HG02678 (cell line): ENCODE data around the gene PKP1.

Source experiments
- ATAC-seq: cut with Tn5 transposase; IDR thresholded peaks from one replicate; pipeline ENCODE4 v1.9.1; 2021; ENCODE audit warnings: mild to moderate bottlenecking, moderate library complexity; ENCODE audit not compliant: unreplicated experiment

Gene PKP1

GRCh38 chr1:201307760-201308499, 24.6 kb downstream of the PKP1 start:
- ATAC-seq = no peak

- ATAC-seq = no peak
Measured at GRCh38 chr1:201309416-201309815, 26.1 kb downstream of the PKP1 start.

GRCh38 chr1:201310251-201310985, 27.1 kb downstream of the PKP1 start:
- no peak for ATAC-seq

- ATAC-seq = no peak
Measured at GRCh38 chr1:201310986-201311355, 27.7 kb downstream of the PKP1 start.

- no peak for ATAC-seq
Measured at GRCh38 chr1:201311356-201312011, 28.2 kb downstream of the PKP1 start.

- no peak for ATAC-seq
Measured at GRCh38 chr1:201312298-201312697, 29.0 kb downstream of the PKP1 start.

GRCh38 chr1:201313086-201313485, 29.8 kb downstream of the PKP1 start:
- no peak for ATAC-seq

- ATAC-seq = no peak
Measured at GRCh38 chr1:201316556-201316955, 33.2 kb downstream of the PKP1 start.

GRCh38 chr1:201317551-201317950, 34.2 kb downstream of the PKP1 start:
- no peak for ATAC-seq

GRCh38 chr1:201318504-201319340, 35.4 kb downstream of the PKP1 start:
- no peak for ATAC-seq

GRCh38 chr1:201319631-201320030, 36.3 kb downstream of the PKP1 start:
- ATAC-seq = no peak

- no peak for ATAC-seq
Measured at GRCh38 chr1:201320168-201320788, 37.0 kb downstream of the PKP1 start.

- no peak for ATAC-seq
Measured at GRCh38 chr1:201321826-201322390, 38.6 kb downstream of the PKP1 start.

- no peak for ATAC-seq
Measured at GRCh38 chr1:201322653-201323510, 39.6 kb downstream of the PKP1 start.

- ATAC-seq = no peak
Measured at GRCh38 chr1:201324306-201324705, 41.0 kb downstream of the PKP1 start.

- no peak for ATAC-seq
Measured at GRCh38 chr1:201324821-201325677, 41.7 kb downstream of the PKP1 start.

- ATAC-seq = no peak
Measured at GRCh38 chr1:201325678-201326060, 42.4 kb downstream of the PKP1 start.

- ATAC-seq = no peak
Measured at GRCh38 chr1:201326710-201327109, 43.4 kb downstream of the PKP1 start.
